H1 (cell line): ENCODE measurements around the gene AAR2. TPM values are rescaled to one million over a fixed set of nuclear protein-coding genes. Genes with fewer than 3 reads are reported as not detected.

ENCODE experiments used
- ATF3 ChIP-seq: IDR thresholded peaks from 2 replicates; pipeline ENCODE4 v1.6.1; 2011; ENCODE audit warnings: low read depth, mild to moderate bottlenecking, low read length; ENCODE audit not compliant: insufficient read depth
- HDAC6 ChIP-seq: IDR thresholded peaks from one replicate; pipeline ENCODE4 v1.7.1; 2012; ENCODE audit warnings: low read depth, mild to moderate bottlenecking, inconsistent platforms, low read length, moderate library complexity
- NANOG ChIP-seq: IDR thresholded peaks from 2 replicates; pipeline ENCODE4 v1.6.1; 2011; ENCODE audit warnings: low read length, low read depth, mild to moderate bottlenecking, inconsistent platforms; ENCODE audit not compliant: insufficient read depth, poor library complexity, severe bottlenecking
- NRF1 ChIP-seq: IDR thresholded peaks from 2 replicates; pipeline ENCODE4 v1.6.1; 2011; ENCODE audit warnings: mild to moderate bottlenecking, low read depth, low read length, improper control_type of control experiment
- YY1 ChIP-seq: IDR thresholded peaks from 2 replicates; pipeline ENCODE4 v1.6.1; 2011; ENCODE audit warnings: low read depth, mild to moderate bottlenecking, low read length
- ZNF274 ChIP-seq: IDR thresholded peaks from 2 replicates; pipeline ENCODE4 v1.7.0; 2012; ENCODE audit warnings: low read length, borderline replicate concordance; ENCODE audit errors: extremely low read depth
- polyA plus RNA-seq, 7 experiments: library from polyadenylated mRNA; depleted of rRNA in 3 of 7; stranded (reverse) in 5 of 7; unstranded in 2 of 7; fragments of >200 nt in 5 of 7; fragments of 200-250 nt in 2 of 7; gene quantifications; 1 replicate in 5 of 7; 2 replicates in 1 of 7; 4 replicates in 1 of 7; pipeline versions ENCODE4 v1.2.1 to v1.2.3, GENCODE V29; 2011 to 2013; ENCODE audit warnings: missing spikeins in 2 of 7, mixed read lengths in 2 of 7
- total RNA-seq: library from RNA; stranded (reverse); fragmentation: NEBNext Ultra II Directional; extraction: Animal tissue kit (Norgen Biotek cat#: 25700); gene quantifications from 2 replicates; pipeline ENCODE4 v1.2.1, GENCODE V29; 2021

The AAR2 gene
- total and polyA plus RNA-seq, 2 of the 8 experiments (the other 6 are each of a cell fraction or from before 2014, with no cell fraction given) = 25.5 to 36.1 TPM

DNA sequence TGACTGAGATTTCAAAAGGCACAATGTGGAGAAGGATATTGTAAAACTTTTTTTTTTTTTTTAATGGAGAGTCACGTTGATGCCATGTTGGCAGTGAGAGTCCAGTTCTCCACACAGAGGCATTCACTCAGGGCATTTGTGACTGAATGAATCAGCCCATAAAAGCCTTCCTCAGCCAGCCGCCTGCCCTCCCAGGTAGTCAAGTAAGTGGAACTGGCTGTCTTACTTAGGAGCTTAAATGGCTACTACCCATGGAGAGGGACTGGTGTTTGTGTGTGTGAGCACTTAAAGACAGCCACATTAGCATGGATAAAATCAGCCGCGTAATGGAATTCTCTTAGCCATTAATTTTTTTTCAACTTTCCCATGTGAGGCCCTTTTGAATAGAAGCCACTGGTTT, 12.6 kb downstream of the AAR2 start (continued):
- TF ChIP-seq ATF3 (no peak), ZNF274 (no peak), NANOG (no peak), HDAC6 (no peak), NRF1 (no peak), YY1 (no peak)
